HCT116 (cell line): ENCODE results near the gene DYNLL2. TPM values are rescaled to one million over a fixed set of nuclear protein-coding genes. Genes with fewer than 3 reads are reported as not detected.

ENCODE experiments used
- ATAC-seq: fragments of 200-7000 bp; cut with Tn5 transposase; 2 replicates; pipeline ENCODE4 v1.9.1; 2020; ENCODE audit warnings: mild to moderate bottlenecking, moderate library complexity
- BruUV-seq: library from RNA; stranded (reverse); fragments of 400-500 nt; replicated peaks from 2 replicates; lab custom pipeline; 2021; lab: Mats Ljungman, UMichigan
- CTCF ChIA-PET: fragments of 300-600 bp; sonication (Branson Sonifier 250); formaldehyde crosslinking; loops from one replicate; lab custom pipeline; 2021; ENCODE audit warnings: antibody characterized with exemption; lab: Charles Lee
- POLR2A ChIA-PET: fragments of 300-600, 350-600 bp; sonication (Branson Sonifier 250); formaldehyde crosslinking; loops from one replicate; lab custom pipeline; 2021; ENCODE audit warnings: antibody characterized with exemption; lab: Charles Lee
- RAD21 ChIA-PET, 2 experiments: fragments of 300-600 bp; sonication (Branson Sonifier 250); formaldehyde crosslinking; loops; one replicate each; lab custom pipeline; 2023; ENCODE audit warnings: low total read pairs in 2 of 2; ENCODE audit not compliant: uncharacterized antibody in 2 of 2, unreplicated experiment in 2 of 2, low non-redundant PET in 1 of 2; lab: Charles Lee
- DNase-seq: peaks from one replicate; pipeline ENCODE4 v3.0.0-alpha.2; 2010; ENCODE audit warnings: low read depth, low spot score
- H2AFZ ChIP-seq: fragments of 200-600 bp; shearing (Covaris generic), sonication (generic); 2 replicates; pipeline ENCODE4 v1.6.1; 2017; ENCODE audit warnings: low read depth, mixed run types, mixed read lengths, antibody characterized with exemption, low read length; ENCODE audit not compliant: poor library complexity, severe bottlenecking
- H3K27ac ChIP-seq: 2 replicates; pipeline ENCODE4 v1.5.1; 2012; ENCODE audit warnings: low read depth, low read length
- H3K27me3 ChIP-seq: fragments of 200-600 bp; sonication (generic); 2 replicates; pipeline ENCODE4 v1.6.1; 2016; ENCODE audit warnings: mixed run types, low read length, mixed read lengths; ENCODE audit not compliant: insufficient read depth
- H3K36me3 ChIP-seq, 2 experiments: fragments of 200-500 bp in 1 of 2; fragments of 200-600 bp in 1 of 2; sonication (Bioruptor generic) in 1 of 2; sonication (generic) in 1 of 2; 2 replicates each; pipeline versions ENCODE4 v1.5.1 to v1.6.1; 2014 to 2016; ENCODE audit warnings: low read length in 2 of 2, inconsistent platforms in 1 of 2, mixed read lengths in 1 of 2, mixed run types in 1 of 2; ENCODE audit not compliant: insufficient read depth in 2 of 2, control insufficient read depth in 1 of 2
- H3K4me1 ChIP-seq, 2 experiments: fragments of 200-600 bp in 1 of 2; sonication (generic) in 1 of 2; 2 replicates each; pipeline versions ENCODE4 v1.5.1 to v1.6.1; 2012 to 2017; ENCODE audit warnings: low read length in 2 of 2, inconsistent platforms in 1 of 2, mild to moderate bottlenecking in 1 of 2, mixed read lengths in 1 of 2, mixed run types in 1 of 2, moderate library complexity in 1 of 2; ENCODE audit not compliant: insufficient read depth in 2 of 2, control insufficient read depth in 1 of 2
- H3K4me2 ChIP-seq: fragments of 200-600 bp; sonication (generic); 2 replicates; pipeline ENCODE4 v1.6.1; 2017; ENCODE audit warnings: mixed run types, low read length, mixed read lengths
- H3K4me3 ChIP-seq, 2 experiments: fragments of 200-600 bp in 1 of 2; sonication (generic) in 1 of 2; replicated peaks in 1 of 2; 2 replicates each; pipeline ENCODE4 v1.5.1; 2011 to 2016; ENCODE audit warnings: low read length in 2 of 2, control low read depth in 1 of 2, low read depth in 1 of 2, mild to moderate bottlenecking in 1 of 2, mixed read lengths in 1 of 2, mixed run types in 1 of 2
- H3K79me2 ChIP-seq: fragments of 200-600 bp; sonication (generic); 2 replicates; pipeline ENCODE4 v1.6.1; 2017; ENCODE audit warnings: mild to moderate bottlenecking, mixed run types, low read length, moderate library complexity, mixed read lengths; ENCODE audit not compliant: insufficient read depth
- H3K9ac ChIP-seq: fragments of 200-600 bp; sonication (generic); 2 replicates; pipeline ENCODE4 v1.6.1; 2016; ENCODE audit warnings: low read length, mixed read lengths
- H3K9me2 ChIP-seq: fragments of 200-600 bp; sonication (generic), shearing (Covaris generic); 2 replicates; pipeline ENCODE4 v1.6.1; 2017; ENCODE audit warnings: mixed run types, mild to moderate bottlenecking, moderate library complexity; ENCODE audit not compliant: insufficient read depth
- H3K9me3 ChIP-seq, 2 experiments: fragments of 200-500 bp in 1 of 2; fragments of 200-600 bp in 1 of 2; sonication (Bioruptor generic) in 1 of 2; sonication (generic) in 1 of 2; 2 replicates each; pipeline ENCODE4 v1.6.1; 2014 to 2017; ENCODE audit warnings: low read length in 2 of 2, mixed read lengths in 2 of 2, inconsistent platforms in 1 of 2, low read depth in 1 of 2, mild to moderate bottlenecking in 1 of 2, mixed run types in 1 of 2, moderate library complexity in 1 of 2; ENCODE audit not compliant: control insufficient read depth in 1 of 2, insufficient read depth in 1 of 2
- H4K20me1 ChIP-seq: fragments of 200-600 bp; sonication (generic), shearing (Covaris generic); 2 replicates; pipeline ENCODE4 v1.6.1; 2017; ENCODE audit warnings: mixed run types, mild to moderate bottlenecking, moderate library complexity; ENCODE audit not compliant: insufficient read depth
- CEBPB ChIP-seq: IDR thresholded peaks from 2 replicates; pipeline ENCODE4 v1.6.1; 2012; ENCODE audit warnings: low read depth
- ELF1 ChIP-seq: IDR thresholded peaks from 2 replicates; pipeline ENCODE4 v1.6.1; 2012; ENCODE audit warnings: low read depth, borderline replicate concordance
- EZH2 ChIP-seq: fragments of 200-600 bp; sonication (generic); IDR thresholded peaks from 2 replicates; pipeline ENCODE4 v1.6.1; 2017; ENCODE audit warnings: antibody characterized with exemption, mixed run types
- FOSL1 ChIP-seq: IDR thresholded peaks from 2 replicates; pipeline ENCODE4 v1.6.1; 2012; ENCODE audit warnings: low read depth
- RAD21 ChIP-seq: IDR thresholded peaks from 2 replicates; pipeline ENCODE4 v1.6.1; 2012; ENCODE audit warnings: low read depth, mild to moderate bottlenecking
- SRF ChIP-seq: IDR thresholded peaks from 2 replicates; pipeline ENCODE4 v1.6.1; 2012; ENCODE audit warnings: low read depth
- YY1 ChIP-seq: IDR thresholded peaks from 2 replicates; pipeline ENCODE4 v1.6.1; 2011; ENCODE audit warnings: low read length, low read depth, moderate library complexity, mild to moderate bottlenecking; ENCODE audit not compliant: insufficient replicate concordance; ENCODE audit errors: extremely low read depth
- ZFX ChIP-seq: fragments of 450-650 bp; IDR thresholded peaks from 2 replicates; pipeline ENCODE4 v1.6.1; 2017
- ZNF274 ChIP-seq: fragments of 200-500 bp; sonication (Bioruptor generic); IDR thresholded peaks from 2 replicates; pipeline ENCODE4 v1.6.1; 2014; ENCODE audit warnings: mild to moderate bottlenecking, low read depth, low read length, inconsistent platforms
- intact Hi-C: fragments of 100-400 bp; cut with micrococcal nuclease; formaldehyde crosslinking; loops from 2 replicates; pipeline ENCODE4 v1.10.0; 2022
- total RNA-seq: library from RNA; stranded (reverse); gene quantifications from one replicate; pipeline ENCODE4 v1.2.1, GENCODE V29; 2021; ENCODE audit not compliant: unreplicated experiment
- TF ChIP-seq, protein P1 (sequence below): IDR thresholded peaks from 2 replicates; pipeline ENCODE4 v1.6.1; 2012
- TF ChIP-seq, protein P2 (sequence below): IDR thresholded peaks from 2 replicates; pipeline ENCODE4 v1.6.1; 2011; ENCODE audit warnings: mild to moderate bottlenecking, low read length, moderate library complexity; ENCODE audit not compliant: insufficient replicate concordance; ENCODE audit errors: extremely low read depth

DYNLL2 gene
- total RNA-seq, 1 experiment from 2014 or later = 54.9 TPM

DNA sequence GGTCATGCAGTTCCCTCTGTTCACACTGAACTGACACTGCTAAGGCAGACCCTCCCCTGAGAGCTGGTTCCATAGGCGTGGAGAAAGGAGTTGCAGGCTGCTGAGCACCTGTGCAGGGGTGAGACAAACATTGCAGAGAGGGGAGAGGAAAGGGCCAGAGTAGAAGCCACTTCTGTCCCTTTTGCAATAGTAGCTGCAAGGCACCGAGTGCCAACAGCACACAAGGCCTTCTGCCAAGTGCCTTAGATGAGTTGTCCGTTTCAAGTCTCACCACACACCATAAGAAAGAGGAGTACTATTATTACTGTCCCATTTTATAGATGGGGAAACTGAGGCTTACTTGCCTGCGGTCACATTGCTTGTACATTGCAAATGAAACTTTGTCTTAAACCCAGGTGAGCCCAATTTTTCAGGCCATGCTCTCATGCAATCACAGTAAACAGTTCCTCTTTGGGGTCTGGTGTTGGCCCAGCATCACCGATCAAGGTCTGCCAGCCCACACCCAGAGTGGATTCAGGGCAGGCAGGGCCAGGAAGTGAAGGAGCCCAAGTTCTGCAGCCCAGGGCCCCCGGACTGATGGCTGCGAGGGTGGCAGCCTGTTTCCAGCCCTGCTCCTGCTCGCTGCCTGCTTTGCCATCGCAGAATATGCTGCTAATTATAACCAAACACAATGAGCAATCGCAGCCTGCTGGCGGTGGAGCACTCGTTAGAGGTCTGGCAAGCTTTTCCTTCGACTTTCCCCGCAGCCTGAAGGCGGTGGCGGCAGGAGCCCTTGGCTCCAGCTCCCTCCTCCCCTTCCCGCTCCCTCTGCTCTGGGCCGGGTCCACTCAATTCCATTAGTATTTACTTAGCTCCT is 36.8 kb upstream of the DYNLL2 start:
- POLR2A ChIA-PET = no interaction called here
- no peak for TF ChIP-seq RAD21
- no peaks in the 10 kb centered on the region for H3K9me3 ChIP-seq
- RAD21 ChIA-PET = no interaction called here
- H3K27ac ChIP-seq = no peak overlapping the region
- H3K4me3 ChIP-seq = no peak overlapping the region
- no TSS peak for BruUV-seq
- H3K9me2 ChIP-seq = no peaks in the 10 kb centered on the region
- no peaks in the 10 kb centered on the region for H3K79me2 ChIP-seq
- H3K4me1 ChIP-seq = no peaks in the 10 kb centered on the region
- DNase-seq (no peak), ATAC-seq (no peak; the same call in 1 of the 2 replicates)
- H3K36me3 ChIP-seq = no peaks in the 10 kb centered on the region
- no peak overlapping the region for H3K9ac ChIP-seq
- CTCF ChIA-PET = no interaction called here
- H3K27me3 ChIP-seq = no peaks in the 10 kb centered on the region
- H3K4me2 ChIP-seq = no peak overlapping the region
- intact Hi-C loops = no loop called here
- no peaks in the 10 kb centered on the region for H4K20me1 ChIP-seq
- H2AFZ ChIP-seq = no peak overlapping the region

DNA sequence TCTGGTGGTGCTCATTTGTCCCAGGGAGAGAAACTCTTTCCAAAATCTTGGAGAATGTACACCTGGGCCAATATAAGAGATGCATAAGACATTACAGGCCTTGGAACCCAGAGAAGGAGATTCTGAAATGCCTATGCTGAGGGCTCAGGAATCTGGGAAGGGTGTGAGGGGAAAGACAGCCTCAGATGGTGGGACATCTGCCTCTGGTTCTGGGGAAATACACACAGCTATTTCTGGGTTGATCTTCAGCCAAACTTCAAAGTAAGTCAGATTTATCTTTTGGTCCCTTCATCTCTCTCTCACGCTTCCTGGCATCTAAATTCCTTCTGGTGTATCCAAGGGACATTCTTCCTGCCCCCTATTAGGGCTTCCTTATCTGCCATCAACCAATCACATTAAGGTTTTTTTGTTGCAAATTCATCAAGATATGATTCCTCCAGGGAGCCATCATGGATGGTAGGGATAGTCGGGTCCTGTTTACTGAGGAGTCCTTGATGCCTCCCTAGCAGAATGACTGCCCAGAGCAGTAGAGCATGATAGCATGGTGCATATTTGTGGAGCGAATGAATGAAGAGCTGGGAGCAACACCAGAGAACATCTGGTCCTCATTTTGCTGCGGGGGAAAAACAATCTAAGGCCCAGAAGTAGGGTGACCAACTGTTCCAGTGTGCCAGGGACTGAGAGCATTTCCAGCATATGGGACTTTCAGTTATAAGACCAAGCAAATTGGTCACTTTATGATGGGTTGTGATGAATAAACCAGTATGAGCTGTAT is 35.7 kb upstream of the DYNLL2 start:
- POLR2A ChIA-PET = no interaction called here
- Histone ChIP-seq H3K27me3 (no peaks in the 10 kb centered on the region), H2AFZ (no peak overlapping the region), H3K4me2 (no peak overlapping the region), H3K36me3 (no peaks in the 10 kb centered on the region), H3K4me1 (no peaks in the 10 kb centered on the region), H3K4me3 (no peak overlapping the region), H3K27ac (no peak overlapping the region), H4K20me1 (no peaks in the 10 kb centered on the region), H3K9ac (no peak overlapping the region), H3K9me2 (no peaks in the 10 kb centered on the region), H3K9me3 (no peaks in the 10 kb centered on the region), H3K79me2 (no peaks in the 10 kb centered on the region)
- intact Hi-C loops = no loop called here
- TF ChIP-seq CEBPB (no peak), YY1 (no peak), EZH2 (no peak), SRF (no peak), ZFX (no peak), FOSL1 (no peak), ELF1 (no peak), ZNF274 (no peak)
- TF ChIP-seq, protein P1, sequence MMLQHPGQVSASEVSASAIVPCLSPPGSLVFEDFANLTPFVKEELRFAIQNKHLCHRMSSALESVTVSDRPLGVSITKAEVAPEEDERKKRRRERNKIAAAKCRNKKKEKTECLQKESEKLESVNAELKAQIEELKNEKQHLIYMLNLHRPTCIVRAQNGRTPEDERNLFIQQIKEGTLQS = no peak
- TF ChIP-seq, protein P2, sequence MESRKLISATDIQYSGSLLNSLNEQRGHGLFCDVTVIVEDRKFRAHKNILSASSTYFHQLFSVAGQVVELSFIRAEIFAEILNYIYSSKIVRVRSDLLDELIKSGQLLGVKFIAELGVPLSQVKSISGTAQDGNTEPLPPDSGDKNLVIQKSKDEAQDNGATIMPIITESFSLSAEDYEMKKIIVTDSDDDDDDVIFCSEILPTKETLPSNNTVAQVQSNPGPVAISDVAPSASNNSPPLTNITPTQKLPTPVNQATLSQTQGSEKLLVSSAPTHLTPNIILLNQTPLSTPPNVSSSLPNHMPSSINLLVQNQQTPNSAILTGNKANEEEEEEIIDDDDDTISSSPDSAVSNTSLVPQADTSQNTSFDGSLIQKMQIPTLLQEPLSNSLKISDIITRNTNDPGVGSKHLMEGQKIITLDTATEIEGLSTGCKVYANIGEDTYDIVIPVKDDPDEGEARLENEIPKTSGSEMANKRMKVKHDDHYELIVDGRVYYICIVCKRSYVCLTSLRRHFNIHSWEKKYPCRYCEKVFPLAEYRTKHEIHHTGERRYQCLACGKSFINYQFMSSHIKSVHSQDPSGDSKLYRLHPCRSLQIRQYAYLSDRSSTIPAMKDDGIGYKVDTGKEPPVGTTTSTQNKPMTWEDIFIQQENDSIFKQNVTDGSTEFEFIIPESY = no peak
- CTCF ChIA-PET = no interaction called here
- ATAC-seq (no peak), DNase-seq (no peak)
- RAD21 ChIA-PET = no interaction called here
- BruUV-seq = no TSS peak
